Limb (tissue), 2 donors: Measurements from ENCODE around the gene SEC14L5.
"Not testable (repeated sequence)": the region's sequence is repeated elsewhere in the genome, so short reads cannot be mapped to it uniquely, and the experiment has no call there.

ENCODE experiments used
- DNase-seq, 2 donors: peaks; one replicate each; pipeline ENCODE4 v3.0.0-alpha.2; 2016; ENCODE audit errors: extremely low spot score in 2 of 2

SEC14L5 gene

GRCh38 chr16:4949986-4950385 is 8.1 kb upstream of the SEC14L5 start:
- DNase-seq = no peak

- DNase-seq = not testable (repeated sequence)
These were observed 6.5 kb upstream of the SEC14L5 start for GRCh38 chr16:4951583-4951982.

- DNase-seq = no peak
These were observed 3.4 kb upstream of the SEC14L5 start for GRCh38 chr16:4954714-4955113.

- DNase-seq = no peak
These were observed 760 bp upstream of the SEC14L5 start for GRCh38 chr16:4957420-4957719.

- DNase-seq = no peak
These were observed 644 bp downstream of the SEC14L5 start for GRCh38 chr16:4958510-4959438.

GRCh38 chr16:4960579-4960978 is 2.4 kb downstream of the SEC14L5 start:
- DNase-seq = no peak

- DNase-seq = no peak
These were observed 4.6 kb downstream of the SEC14L5 start for GRCh38 chr16:4962716-4963115.

- not testable (repeated sequence) for DNase-seq
These were observed 5.4 kb downstream of the SEC14L5 start for GRCh38 chr16:4963527-4963926.

GRCh38 chr16:4966736-4967453 is 8.8 kb downstream of the SEC14L5 start:
- no peak for DNase-seq

- not testable (repeated sequence) for DNase-seq
These were observed 10.1 kb downstream of the SEC14L5 start for GRCh38 chr16:4968278-4968677.

- DNase-seq = no peak
These were observed 10.9 kb downstream of the SEC14L5 start for GRCh38 chr16:4968879-4969483.

GRCh38 chr16:4970010-4970409 is 11.9 kb downstream of the SEC14L5 start:
- DNase-seq = no peak

- no peak for DNase-seq
These were observed 14.9 kb downstream of the SEC14L5 start for GRCh38 chr16:4972938-4973587.

GRCh38 chr16:4976079-4976478 is 17.9 kb downstream of the SEC14L5 start:
- DNase-seq = no peak

- DNase-seq = no peak
These were observed 18.5 kb downstream of the SEC14L5 start for GRCh38 chr16:4976611-4977145.

- DNase-seq = no peak
These were observed 21.0 kb downstream of the SEC14L5 start for GRCh38 chr16:4979164-4979563.

- DNase-seq = no peak
These were observed 21.9 kb downstream of the SEC14L5 start for GRCh38 chr16:4979736-4980660.

GRCh38 chr16:4980691-4981090 is 22.6 kb downstream of the SEC14L5 start:
- no peak for DNase-seq

GRCh38 chr16:4981473-4981872 is 23.3 kb downstream of the SEC14L5 start:
- no peak for DNase-seq

- DNase-seq = no peak
These were observed 24.1 kb downstream of the SEC14L5 start for GRCh38 chr16:4982056-4982867.
